Thyroid gland (tissue), 4 donors: Measurements from ENCODE around the gene NNAT.

Experiments used
- CTCF ChIP-seq, 6 experiments: fragments of 200-600 bp in 3 of 6; fragments of 450-650 bp in 3 of 6; sonication (generic) in 3 of 6; IDR thresholded peaks; one replicate each; pipeline ENCODE4 v1.5.1; 2016 to 2019; ENCODE audit warnings: antibody characterized with exemption in 6 of 6, mild to moderate bottlenecking in 2 of 6, inconsistent platforms in 1 of 6, moderate library complexity in 1 of 6
- POLR2A ChIP-seq, 2 donors: fragments of 450-650 bp; IDR thresholded peaks; one replicate each; pipeline ENCODE4 v1.6.1; 2017; ENCODE audit warnings: antibody characterized with exemption in 2 of 2, mild to moderate bottlenecking in 2 of 2, moderate library complexity in 1 of 2

DNA sequence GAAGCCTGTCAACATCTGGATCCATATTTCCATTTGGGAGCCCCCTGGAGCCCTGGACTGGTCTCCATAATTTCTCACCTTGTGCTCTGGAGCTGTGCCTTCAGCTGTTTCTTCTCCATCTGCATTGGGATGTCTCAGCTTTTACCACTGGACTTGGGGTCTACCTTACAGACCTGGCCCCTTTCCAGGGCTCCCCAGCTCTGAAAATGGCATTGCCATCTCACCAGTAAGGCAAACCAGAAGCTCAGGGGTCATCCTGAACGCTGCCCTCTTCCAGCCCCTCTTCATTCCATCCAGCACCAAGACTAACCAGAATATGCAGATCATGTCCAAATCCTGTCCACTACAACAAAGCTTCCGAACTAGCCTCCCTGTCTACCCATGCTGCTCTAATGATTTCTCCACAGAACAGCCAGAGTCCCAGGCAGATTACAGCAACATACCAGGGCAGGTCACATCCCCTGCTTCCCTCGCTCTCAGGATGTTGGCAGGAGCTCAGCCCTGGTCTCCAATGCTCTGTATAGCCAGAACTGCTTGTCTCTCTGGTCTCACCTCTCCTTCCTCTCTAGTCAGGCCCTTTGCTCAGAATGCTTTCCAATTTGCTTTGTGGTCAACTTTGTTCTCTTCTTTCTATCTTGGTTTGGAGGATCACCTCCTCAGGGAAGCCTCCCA is 17.7 kb upstream of the NNAT start:
- TF ChIP-seq CTCF (IDR thresholded peaks at IDR 0.05), result no peak
- no peak for TF ChIP-seq POLR2A (IDR thresholded peaks at IDR 0.05)
